ENCODE results near the gene ANKRD23.
A peak's percentile ranks its signal among the peaks of the same experiment; 100 is the strongest.

Gene ANKRD23

DNA sequence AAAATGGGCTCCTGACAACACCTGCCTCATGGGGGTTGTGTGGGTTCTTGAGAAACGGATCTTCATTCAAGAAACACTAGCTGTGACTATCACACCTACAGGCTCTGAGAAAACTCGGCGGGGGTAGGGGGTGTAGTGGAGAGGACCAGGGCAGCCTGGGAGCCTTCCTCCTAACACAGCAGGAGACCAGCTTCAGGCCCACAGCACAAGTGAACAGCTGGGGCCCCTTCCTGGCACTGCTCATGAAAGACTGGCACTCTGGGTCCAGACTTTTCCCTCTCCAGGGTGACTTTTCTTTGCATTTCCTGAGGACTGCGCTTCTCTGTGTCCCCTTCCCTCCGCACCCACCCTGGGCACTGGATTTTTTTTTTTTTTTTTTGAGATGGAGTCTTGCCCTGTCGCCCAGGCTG lies 33.2 kb upstream of the ANKRD23 start:
- DNase-seq (ENCODE audit: low spot score) = no peak

DNA sequence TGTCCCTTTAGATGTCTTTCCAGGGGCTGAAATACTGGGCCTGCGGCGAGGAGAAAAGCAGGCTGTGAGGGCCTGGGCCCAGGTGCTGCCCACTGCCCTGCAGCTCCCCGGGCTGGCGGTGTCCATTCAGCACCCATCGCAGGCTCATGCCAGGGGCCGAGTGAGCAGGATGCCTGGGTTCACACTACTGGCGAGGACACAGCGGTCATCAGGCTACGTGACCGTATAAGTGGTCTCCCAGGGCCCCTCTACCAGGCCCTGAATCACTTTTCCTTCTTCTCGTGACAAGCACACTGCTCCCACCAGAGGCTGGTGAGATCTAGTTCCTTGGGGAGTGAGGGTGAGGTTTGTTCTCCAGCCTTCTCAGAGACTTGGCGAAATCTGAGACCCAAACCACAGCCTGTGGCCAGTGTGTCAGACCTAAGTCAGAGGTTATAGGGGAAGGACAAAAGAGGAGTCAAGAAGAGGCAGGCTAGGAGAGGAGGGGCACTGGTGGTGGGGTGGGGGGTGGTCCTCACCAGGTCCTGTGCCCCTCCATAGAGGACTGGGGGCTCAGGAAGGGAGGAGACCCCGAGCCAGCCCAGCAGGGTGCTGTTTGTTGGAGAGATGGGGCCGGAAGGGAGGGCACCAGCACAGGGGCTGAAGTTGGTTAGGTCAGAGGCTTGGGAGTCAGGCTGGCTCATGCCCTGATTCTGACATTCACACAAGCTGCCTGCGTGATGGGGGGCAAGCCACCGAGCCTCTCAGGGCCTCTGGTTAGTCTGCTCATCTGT lies 32.6 kb upstream of the ANKRD23 start:
- no peak for DNase-seq (ENCODE audit: low spot score)

DNA sequence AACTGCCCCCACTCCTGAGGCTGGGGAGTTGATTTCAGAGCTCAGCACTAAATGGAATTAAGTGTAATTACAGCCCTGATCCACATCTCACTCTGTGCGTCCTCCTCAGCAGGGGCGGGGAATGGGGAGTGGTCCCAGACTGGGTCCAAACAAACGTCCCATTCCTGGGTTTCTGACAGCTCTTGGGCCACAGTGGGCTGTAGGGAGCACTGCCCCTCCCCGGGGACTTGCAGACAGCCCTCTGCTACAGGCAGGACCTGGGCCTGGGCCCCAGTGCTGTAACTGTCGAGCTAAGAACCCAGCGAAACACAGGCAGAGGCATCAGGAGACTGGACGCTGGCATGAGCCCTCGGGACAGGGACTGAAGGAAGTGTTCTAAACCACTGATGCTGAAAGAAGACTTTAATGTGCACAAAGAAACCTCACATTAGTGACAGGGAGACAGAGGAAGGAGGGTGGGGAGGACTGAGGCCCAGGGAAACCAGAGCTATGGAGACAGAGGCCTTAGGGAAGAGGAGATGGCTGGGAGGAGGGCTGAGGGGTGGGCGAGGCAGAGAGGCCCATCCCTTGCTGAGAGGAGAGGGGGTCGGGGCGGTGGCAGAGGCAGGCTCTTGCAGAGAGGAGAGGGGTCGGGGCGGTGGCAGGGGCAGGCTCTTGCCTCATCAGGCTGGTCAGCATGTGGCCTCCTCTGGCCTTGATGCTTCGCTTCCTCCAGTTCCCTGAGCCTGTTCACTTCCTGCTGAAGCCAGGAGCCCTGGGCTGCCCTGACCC lies 31.9 kb upstream of the ANKRD23 start:
- DNase-seq (ENCODE audit: low spot score) = no peak

DNA sequence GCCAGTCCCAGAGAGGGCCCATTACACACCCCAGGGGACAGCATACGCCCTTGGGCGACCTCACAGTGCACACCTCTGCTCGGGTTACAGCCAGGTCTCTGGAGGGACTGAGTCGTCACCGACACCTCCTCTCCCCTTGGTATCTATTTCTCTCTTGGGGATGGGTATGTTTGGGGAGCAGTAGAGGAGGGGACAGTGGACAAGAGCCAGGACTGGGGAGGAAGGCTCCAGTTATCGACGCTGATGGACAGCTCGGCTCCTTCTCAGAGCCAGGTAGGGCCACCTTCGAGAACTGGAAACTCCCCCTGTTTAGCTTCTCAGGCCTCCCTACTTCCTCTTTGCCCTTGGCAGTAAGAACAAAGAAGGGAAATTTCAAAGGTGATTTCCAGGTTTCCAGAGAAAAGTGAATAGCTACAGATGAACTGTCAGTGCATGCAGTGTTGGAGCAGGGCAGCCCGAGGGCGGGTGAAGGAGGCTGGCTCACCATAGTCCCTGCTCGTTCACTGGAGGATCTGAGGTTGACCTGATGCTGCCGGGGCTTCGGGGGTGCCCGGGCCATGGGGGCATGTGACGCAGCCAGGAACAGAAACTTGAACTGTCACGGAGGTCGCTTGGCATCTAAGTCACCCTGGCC lies 30.5 kb upstream of the ANKRD23 start:
- DNase-seq (ENCODE audit: low spot score) = no peak

DNA sequence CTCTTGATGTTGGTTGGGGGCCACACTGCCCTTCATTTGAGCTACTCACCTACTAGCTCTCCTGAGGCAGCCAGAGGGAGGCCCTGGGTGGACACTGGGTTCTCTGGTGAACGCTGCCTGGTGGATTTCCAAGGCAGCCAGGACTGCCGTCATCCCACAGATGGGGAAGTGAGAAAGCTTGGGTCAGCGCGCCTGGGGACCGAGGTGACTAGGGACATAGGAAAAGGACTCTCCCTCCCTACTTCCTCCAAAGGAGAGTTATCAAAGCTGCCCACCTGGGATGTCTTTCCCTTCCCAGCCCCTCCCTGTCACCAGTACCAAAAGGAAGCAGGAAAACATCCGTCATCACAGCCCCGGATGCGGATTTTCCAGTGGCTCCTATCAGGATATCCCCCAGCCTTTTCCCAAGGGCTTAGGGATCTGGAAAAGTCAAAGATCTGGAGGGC lies 29.9 kb upstream of the ANKRD23 start:
- no peak for DNase-seq (ENCODE audit: low spot score)

DNA sequence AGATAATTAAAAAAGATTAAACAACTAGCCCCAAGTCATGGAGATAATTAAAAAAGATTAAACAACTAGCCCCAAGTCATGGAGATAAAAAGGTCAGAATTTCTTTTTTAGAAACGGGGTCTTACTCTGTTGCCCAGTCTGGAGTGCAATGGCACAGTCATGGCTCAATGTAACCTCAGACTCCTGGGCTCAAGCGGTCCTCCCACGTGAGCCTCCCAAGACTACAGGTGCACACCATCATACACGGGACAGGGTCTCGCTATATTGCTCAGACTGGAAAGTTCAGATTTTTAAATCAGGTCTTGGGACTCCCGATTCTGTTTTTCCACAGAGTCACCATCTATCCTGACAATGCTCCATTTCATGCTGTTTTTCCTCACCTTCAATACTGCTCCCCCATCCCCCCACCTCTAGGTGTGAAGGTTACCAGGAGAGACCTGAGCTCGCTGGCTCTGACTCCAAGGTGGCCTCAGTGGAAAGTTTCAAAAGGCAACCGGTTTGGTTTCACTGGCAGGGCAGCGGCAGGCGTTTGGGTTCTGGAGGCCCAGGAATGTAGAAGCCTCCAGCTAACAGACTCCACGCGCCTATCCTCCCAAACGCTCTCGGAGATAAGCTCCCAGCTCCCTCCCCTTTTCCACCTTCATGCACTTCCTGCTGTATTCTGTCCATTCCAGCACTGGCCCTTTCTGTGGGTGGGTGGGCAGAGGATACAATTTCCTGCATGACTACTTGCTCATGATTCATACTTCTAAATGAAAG lies 28.9 kb upstream of the ANKRD23 start:
- DNase-seq (ENCODE audit: low spot score) = no peak

DNA sequence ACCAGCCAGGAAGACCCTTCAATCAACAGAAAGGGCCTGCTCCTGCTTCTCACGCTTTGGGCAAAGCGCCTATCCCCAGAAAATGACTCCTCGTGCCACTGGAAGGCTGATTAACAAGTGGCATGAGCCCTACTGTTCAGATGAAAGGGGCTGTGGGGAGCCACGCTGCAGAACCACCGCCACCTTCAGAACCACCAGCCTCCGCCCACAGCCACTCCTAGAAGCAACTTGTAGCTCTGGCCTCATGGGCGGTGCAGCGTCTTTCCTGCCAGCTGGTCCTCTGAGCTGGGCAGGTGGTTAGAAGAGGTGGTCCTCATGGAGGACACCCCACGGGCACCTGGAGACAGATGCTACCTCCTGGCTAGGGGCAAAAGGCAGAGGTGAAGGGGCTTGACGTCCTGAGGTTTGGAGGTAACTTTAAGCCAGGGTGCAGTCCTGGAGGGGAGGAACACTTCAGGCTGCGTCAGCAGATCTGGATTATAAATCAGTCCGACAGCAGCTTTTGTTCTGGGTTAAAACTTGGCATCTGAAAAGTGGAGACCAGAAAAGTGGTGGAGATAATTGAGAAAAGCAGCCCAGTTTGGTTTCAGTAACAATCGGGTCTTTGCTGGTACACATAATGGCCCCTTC lies 26.9 kb upstream of the ANKRD23 start:
- peak; percentile 67 for DNase-seq (ENCODE audit: low spot score)

DNA sequence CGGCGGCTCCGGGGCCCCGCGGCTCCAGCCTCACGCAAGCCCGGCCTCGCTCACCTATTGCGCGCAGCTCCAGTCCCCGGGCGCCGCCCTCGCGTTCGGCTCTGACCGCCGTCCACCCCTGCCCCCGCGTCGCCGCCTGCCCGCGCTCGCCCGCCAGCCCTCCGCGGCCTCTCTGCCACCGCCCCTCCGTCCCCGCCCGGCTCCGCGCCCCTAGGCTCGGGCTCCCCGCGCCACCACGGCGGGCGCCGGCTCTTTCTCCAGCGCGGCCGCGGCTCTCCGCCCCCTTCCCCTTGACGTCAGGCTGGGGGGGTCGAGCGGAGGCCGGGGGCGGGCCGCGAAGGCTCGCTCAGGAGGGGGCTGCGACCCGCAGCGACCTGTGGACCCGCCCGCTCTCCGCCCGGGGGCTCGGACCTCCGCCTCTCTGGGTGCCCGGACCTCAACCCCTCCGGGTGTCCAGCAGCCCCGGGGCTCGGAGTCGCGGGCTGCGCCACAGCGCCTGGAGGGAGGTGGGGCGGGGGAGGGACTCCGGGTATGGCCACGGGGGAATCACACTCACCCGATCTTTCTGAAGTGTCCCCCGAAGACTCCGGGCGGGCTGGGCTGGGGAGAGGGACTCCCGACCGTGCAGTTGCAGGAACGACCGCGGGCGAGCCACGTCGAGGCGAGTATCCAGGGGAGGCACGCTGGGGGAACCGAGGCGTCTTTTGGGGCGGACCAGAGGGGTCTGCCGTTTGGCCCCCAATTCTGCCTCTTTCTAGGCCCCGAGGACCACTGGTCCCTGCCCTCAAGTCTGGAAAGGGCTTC lies 26.2 kb upstream of the ANKRD23 start, which contains the start of gene SEMA4C:
Gene SEMA4C, minus strand, starts transcription at position 259 of the 804 bp plus-strand sequence. CDS start 2,194 bp downstream, outside the sequence.
- peak; percentile 46 for DNase-seq (ENCODE audit: low spot score)

DNA sequence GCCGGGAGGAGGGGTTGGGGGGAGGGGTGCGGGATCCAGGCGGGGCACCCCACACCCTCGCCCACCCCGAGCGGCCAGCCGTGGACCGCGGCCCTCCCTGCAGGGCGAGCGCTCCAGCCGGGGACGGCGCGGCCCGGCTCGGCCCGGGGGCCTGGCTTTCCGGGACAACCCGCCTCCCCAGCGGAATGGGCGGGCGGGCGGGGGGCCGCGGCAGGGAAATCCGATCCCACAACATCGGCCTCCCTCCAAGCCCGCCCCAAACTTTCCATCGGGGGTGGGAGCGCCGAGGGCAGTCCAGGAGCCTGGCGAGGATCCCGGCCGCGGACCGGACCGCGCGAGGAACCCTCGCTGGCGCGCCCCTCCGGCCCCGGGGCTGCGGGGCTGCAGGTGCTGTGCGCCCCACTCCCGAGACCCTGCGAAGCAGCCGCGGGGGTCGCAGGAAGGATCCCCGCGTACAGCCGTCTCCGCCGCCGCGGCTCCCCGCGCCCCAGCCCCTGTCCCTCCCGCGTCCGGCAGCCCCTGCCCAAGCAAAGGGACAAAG lies 25.5 kb upstream of the ANKRD23 start:
- no peak for DNase-seq (ENCODE audit: low spot score)

DNA sequence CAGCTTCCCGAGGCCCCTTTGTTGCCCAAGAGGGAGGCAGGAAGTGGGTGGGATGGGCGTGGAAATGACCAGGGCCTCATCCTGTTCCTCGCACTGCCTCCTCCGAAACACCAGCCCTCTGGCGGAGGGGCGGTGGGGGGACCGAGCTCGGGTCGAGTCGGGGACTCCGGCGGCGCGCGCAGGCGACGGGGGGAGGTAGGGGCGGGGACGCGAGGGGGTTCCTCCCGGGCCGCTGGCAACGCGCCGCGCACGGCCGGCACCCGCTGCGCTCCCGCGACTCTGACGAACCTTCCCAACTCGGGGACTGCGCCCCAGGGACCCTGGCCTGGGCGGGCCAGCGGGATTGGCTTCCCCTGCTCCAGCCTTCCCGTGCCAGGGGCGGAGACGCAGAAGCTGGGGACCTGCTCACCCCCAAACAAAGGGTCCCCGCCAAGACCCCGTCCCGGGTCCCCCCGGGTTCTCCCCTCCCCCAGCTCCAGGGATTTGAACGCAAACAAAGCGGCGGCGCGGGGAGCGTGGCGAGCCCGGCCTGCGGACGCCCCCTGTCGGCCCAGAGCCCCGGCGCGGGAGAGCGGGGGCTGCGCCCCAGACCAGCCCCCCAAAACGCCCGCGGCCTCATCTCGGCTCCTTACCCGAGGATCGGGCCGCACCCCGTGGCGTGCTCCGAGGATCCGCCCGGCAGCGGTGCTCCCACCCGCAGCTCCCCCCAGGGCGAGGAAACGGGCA lies 24.9 kb upstream of the ANKRD23 start:
- DNase-seq (ENCODE audit: low spot score) = peak; percentile 57

DNA sequence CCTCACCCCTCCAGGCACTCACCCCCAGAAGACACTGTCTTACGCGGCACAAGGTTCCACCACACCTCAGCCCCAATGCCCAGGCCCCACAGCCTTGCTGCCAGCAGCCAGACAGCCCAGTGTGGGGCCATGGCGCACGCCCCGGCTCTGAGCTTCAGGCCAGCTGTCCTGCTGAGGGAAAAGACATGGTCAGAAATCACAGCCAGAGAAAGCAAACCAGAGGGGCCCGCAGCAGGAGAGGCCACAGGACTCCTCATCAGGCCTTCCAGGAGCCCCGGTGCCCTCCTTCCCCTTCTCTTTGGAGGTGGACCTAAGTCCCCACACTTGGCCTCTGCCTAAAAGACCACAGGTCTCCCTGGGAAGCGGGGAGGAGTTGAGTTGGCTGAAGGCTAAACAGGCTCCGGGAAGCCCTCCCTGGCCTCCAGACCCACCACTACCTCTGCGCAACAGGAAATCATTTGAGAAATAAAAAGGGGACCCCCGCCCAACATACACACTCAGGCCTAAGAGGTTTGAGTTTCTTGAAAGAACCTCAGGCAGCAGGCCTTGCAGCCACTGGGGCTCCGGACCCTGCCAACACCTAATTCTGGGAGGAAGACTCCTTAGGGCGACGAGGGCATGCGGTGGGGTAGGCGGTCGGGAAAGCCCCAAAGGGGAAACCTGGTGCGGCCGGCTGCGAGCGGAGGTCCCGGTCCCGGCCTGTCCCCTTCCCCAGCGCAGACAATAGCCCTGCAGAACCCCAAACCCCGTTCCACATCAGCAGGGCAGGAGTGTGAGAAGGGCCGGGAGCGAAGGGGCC lies 24.1 kb upstream of the ANKRD23 start:
- DNase-seq (ENCODE audit: low spot score) = no peak

DNA sequence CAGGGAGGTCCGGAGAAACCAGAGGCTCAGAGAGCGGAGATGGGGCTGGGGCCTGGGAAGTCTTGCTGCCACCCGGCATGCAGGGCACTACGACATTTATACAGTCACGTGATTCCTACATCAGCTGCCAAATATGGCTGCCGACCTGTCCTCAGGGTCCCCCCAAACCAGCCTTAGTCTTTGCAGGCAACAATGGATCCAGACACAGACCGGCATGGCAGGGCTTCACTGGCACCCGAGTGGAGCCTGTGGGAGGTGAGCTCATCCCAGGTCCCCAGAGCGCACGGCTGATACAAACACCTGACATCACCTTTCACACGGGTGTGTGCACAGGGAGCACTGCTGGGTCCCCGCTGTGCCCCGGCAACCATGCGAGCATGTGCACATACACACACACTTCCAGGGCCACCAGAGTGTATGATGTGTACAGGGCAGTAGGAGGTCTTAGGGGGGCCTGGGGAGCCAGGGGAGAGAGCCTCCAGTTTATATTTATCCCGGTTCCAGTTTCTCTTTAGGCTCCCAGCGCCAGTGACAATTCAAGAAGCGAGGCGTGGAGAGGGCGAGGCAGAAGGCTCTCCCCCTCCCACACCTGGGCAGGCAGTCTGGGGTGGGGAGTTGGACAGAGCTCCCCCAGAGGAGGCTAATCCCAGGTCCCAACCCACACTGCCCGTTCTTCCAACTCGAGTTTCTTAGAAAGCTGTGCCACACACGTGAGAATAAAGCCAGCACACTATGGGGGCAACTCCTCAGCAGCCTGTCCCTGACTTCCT lies 23.4 kb upstream of the ANKRD23 start:
- no peak for DNase-seq (ENCODE audit: low spot score)

DNA sequence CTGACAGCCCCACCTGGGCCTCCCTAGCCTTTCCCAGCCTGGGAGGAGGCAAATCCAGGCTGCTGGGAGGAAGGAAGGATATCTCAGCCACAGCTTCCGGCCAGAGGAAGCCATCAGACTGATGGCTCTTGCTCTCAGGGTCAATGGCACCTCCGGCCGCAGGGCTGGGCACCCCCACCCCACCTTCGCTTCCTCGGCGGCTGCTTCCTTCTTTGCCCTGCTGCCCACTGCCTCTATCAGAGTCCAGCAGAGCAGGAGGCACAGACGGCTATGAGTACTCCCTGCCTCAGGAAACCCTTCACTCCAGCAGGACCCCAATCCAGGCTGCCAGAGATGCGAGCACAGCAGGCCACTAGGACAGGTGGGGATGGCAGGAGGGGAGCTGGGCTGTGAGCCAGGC lies 22.8 kb upstream of the ANKRD23 start:
- no peak for DNase-seq (ENCODE audit: low spot score)

DNA sequence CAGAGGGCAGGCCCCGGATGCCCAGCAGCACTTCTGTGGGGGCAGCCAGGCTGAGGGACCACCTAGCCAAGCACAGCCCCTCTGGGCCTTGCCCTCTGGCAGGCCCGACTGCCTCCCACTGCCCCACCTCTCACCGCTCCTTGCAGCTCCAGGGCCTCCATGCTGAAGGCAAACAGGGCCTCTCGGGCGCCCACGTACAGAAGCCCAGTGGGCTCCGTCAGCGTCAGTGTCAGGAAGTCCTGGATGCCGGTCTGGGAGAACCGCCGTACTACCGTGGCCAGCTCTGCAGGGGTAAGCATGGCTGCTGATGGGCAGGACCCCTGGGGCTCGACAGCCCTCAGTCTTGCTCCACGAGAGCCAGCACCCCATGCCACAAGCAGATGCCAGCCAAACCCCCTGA lies 22.3 kb upstream of the ANKRD23 start:
- DNase-seq (ENCODE audit: low spot score) = no peak

DNA sequence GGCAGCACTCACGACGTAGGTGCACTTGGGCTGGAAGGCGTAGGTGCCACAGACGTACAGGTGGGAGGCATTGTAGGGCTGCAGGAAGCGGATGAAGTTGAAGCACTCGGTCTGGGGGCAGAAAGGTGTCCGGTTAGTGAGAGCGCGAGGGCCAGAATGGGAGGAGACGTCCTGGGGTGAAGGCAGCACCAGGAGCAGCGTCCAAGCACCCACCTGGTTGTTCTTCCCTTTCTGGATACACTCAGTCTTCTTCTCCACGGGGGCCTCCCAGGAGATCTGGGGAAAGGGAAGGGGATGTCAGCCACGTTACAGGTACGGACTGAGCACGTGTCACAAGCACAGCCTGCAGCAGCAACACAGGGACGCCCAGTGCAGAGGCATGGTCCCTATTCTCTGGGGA lies 21.8 kb upstream of the ANKRD23 start:
- no peak for DNase-seq (ENCODE audit: low spot score)

DNA sequence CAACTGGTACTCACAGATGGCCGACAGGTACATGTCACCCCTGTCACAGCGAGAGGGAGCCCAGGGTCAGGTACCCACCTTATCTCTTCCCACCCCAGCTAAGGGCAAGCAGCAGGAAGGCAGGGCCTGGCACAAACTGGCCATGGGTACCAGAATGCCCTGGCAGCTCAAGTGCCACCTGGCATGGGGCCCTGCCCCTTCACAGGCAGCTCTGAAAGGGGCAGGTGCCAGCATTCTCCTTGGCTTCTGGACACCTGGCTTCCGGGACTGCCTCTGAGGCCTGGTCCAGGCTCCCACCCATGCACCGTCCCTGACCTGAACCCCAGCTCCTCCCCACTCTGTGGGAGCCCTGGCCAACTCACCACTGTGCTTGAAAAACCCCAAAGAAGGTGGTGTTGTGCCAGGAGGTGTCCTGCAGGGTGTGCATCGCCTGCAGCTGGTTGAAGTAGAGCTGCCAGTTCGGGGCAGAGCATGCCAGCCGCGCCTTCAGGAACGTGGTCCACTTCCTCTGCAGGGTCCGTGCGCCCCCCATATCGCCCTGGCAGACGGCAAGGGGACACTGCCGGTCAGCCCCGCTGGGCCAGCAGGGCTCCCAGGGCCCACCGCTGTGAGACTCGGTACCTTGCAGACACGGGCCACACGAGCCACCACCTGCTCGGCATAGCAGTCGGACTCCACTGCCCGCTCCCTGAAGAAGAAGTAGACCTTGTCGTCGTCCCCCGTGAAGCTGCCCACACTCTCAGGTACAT lies 20.7 kb upstream of the ANKRD23 start:
- no peak for DNase-seq (ENCODE audit: low spot score)

DNA sequence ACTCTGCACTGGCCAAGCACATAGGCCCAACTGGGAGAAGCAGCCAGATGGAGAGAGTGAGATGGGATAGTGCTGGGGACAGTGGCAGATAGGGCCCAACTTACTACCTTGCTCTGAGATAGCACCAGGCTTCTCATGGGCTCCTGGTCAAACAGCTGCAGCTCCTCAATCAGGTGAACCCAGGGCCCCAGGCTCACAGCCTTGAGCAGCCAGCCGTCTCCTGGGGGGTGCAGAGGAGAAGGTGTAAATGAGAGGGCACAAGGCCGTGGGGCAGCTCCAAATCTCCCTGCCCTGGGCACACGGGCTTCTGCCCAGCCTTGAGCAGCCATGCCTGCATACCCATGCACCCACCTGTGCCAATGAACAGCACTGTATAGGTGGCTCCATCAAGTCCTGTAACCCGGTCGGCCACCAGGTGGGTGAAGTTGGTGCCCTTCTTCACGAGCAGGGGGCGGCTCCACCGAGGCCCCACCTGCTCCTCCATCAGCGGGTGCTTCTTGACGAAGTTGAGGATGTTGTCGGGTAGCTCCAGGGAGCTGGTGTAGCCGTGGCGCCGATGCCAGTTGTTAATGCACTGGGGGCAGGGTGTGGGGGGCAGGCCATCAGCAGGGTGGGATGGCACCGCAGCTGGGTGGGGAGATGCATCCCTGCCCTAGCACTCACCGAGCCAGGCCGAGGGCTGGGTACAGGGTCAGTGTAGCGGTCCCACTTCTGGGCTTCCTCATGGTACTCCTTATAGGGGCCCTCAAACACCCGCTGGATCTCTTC lies 19.9 kb upstream of the ANKRD23 start:
- no peak for DNase-seq (ENCODE audit: low spot score)

Data from CD4-positive, alpha-beta T cell treated with Interleukin-6 at 100 ng/mL for 8 hours (primary cell).